ENCODE measurements around the gene POMGNT2. TPM values are rescaled to one million over a fixed set of nuclear protein-coding genes. Genes with fewer than 3 reads are reported as not detected.

Gene POMGNT2
- total RNA-seq, 2 donors from 2014 or later = 28.0 to 33.1 TPM

DNA sequence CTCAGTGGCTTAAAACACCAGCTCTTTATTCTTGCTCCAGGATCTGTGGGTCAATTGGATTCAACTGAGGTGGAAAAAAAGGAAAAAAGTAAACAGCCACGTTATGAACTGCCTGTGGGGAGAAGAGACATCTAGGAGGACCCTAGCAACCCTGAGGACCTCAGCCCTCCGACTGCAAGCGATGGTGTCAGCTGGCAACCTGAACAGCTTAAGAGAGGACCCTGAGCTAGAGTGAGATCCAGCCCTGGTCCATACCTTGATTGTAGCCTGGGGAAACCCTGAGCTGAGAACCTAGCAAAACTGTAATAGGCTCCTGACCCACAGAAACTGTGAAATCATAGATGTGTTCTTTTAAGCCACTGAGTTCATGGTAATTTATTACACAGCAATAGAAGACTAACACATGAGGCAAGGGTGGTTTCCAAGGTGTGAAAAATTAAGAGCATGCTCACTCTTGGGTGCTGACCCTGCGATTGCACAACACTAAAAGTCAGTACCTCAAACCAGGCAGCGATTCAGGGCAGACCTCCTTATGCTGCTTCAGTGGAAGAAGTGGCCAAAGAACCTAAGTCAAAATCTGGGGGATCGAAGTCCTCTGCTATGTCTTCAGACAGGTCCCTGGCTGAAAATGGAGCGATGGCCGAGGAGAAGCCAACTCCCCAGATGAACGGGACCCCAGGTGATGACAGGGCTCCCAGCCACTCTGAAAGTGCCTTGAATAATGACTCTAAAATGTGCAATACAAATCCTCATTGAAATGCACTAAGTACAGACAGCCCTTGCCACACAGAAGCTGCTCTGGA is 69.1 kb downstream of the POMGNT2 start:
- Histone ChIP-seq H3K36me3 (no peaks in the 10 kb centered on the region), H3K4me1 (no peaks in the 10 kb centered on the region), H3K4me3 (no peak overlapping the region), H3K27ac (no peak overlapping the region), H3K9me3 (no peaks in the 10 kb centered on the region), H3K27me3 (no peaks in the 10 kb centered on the region)
- TF ChIP-seq, protein P1, sequence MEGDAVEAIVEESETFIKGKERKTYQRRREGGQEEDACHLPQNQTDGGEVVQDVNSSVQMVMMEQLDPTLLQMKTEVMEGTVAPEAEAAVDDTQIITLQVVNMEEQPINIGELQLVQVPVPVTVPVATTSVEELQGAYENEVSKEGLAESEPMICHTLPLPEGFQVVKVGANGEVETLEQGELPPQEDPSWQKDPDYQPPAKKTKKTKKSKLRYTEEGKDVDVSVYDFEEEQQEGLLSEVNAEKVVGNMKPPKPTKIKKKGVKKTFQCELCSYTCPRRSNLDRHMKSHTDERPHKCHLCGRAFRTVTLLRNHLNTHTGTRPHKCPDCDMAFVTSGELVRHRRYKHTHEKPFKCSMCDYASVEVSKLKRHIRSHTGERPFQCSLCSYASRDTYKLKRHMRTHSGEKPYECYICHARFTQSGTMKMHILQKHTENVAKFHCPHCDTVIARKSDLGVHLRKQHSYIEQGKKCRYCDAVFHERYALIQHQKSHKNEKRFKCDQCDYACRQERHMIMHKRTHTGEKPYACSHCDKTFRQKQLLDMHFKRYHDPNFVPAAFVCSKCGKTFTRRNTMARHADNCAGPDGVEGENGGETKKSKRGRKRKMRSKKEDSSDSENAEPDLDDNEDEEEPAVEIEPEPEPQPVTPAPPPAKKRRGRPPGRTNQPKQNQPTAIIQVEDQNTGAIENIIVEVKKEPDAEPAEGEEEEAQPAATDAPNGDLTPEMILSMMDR (IDR thresholded peaks at IDR 0.05) = no peak
- peak; percentile 43 for DNase-seq (ENCODE audit: low spot score)

DNA sequence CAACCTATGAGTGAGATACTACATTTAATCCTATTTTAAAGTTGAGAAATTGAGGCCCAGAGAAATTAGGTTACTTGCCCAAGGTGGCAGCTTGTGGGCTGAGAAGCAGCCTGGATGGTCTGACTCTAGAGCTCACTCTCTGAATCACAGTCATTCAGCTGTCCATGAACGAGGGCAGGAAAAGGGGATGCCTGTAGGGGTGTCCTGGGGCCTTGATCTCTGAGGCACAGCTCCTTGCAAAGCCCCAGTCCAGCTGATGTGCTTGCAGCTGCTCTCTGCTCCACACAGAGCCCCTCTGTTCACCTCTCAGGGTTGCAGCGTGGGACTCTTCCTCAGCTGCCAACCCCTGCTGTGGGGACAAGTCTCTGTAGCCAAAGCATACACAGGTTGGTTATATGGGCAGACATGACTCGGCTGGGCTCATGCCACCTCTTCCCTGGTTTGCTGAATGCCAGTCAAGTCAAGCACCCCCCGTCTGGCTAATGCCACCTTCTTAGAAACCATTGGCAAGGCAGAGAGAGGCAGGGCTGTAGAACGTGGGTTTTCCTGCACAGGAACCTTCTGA is 70.0 kb downstream of the POMGNT2 start:
- Histone ChIP-seq H3K9me3 (no peaks in the 10 kb centered on the region), H3K27ac (no peak overlapping the region), H3K4me1 (no peaks in the 10 kb centered on the region), H3K36me3 (no peaks in the 10 kb centered on the region), H3K27me3 (no peaks in the 10 kb centered on the region), H3K4me3 (no peak overlapping the region)
- DNase-seq (ENCODE audit: low spot score) = peak; percentile 32
- TF ChIP-seq, protein P1 (IDR thresholded peaks at IDR 0.05) = no peak

DNA sequence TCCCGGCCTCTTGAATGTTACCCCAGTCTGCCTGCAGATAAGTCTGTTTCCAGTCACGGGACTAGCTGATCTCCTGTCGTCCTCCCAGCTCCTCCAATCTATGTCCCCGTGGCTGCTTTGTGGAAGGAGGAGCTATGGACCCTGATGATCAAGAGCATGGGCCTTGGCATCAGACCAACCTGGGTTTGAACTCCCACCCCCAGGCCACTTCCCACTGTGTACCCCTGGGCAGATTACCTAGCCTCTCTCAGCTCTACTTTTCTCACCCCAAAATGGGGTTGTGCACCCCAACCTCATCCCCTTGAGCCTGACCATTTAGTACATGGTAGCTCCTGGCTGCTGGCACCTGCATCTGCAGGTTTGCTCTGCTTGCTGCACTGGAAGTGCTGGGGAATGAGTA is 71.0 kb downstream of the POMGNT2 start:
- Histone ChIP-seq H3K27me3 (no peaks in the 10 kb centered on the region), H3K4me3 (no peak overlapping the region), H3K36me3 (no peaks in the 10 kb centered on the region), H3K4me1 (no peaks in the 10 kb centered on the region), H3K9me3 (no peaks in the 10 kb centered on the region), H3K27ac (no peak overlapping the region)
- DNase-seq (ENCODE audit: low spot score) = peak; percentile 16
- TF ChIP-seq, protein P1 (IDR thresholded peaks at IDR 0.05) = no peak

DNA sequence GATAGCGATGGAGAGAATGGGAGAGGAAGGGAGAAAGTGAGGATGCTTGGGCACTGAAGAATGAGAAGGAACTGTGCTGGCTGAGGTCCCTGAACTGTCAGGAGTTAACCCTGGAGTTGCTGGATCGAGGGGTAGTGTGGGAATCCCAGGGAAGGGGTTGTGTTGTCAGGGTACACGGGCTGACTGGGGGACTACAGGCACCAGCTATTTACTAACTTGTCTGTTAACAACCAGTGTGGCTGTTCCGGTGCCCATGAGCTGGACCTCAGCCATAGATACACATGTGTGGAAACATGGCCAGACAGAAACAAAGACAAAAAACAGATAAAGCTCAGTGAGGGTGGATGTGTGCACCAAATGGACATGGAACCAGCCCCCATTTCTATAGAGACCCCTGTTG is 71.7 kb downstream of the POMGNT2 start:
- DNase-seq (ENCODE audit: low spot score) = peak; percentile 26
- H3K4me1 ChIP-seq = no peaks in the 10 kb centered on the region
- H3K27ac ChIP-seq = no peak overlapping the region
- TF ChIP-seq, protein P1 (IDR thresholded peaks at IDR 0.05) = no peak
- no peak overlapping the region for H3K4me3 ChIP-seq
- H3K27me3 ChIP-seq = no peaks in the 10 kb centered on the region
- H3K9me3 ChIP-seq = no peaks in the 10 kb centered on the region
- no peaks in the 10 kb centered on the region for H3K36me3 ChIP-seq

DNA sequence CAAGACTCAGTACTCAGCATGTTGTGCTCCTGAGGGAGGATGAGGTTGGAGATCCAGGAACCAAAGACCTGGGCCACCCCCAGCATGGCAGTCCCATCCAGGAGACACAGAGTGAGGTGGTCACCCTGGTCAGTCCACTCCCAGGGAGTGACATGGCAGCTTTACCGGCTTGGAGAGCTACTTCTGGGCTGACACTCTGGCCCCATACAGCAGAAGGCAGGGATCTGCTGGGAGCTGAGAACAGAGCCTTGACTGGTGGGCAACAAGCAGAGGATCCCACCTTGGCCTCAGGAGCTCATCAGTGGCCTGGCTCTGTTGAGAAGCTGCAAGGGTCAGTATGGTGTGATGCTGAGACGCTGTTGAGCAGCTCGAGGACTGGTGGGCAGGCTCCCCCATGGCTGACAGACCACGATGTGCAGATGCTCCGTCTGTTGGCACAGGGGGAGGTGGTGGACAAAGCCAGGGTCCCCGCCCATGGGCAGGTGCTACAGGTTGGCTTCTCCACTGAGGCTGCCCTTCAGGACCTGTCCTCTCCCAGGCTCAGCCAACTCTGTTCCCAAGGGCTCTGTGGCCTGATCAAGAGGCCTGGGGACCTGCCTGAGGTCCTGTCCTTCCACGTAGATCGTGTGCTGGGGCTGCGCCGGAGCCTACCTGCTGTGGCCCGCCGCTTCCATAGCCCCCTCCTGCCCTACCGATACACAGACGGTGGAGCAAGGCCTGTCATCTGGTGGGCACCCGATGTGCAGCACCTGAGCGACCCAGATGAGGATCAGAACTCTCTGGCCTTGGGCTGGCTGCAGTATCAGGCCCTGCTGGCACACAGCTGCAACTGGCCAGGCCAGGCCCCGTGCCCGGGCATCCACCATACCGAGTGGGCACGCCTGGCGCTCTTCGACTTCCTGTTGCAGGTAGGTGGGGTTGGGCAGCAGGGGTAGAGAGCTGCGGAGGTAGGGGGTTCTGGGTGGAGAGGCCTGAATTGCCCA is 72.9 kb downstream of the POMGNT2 start:
- Histone ChIP-seq H3K4me3 (no peak overlapping the region), H3K27ac (no peak overlapping the region), H3K36me3 (no peaks in the 10 kb centered on the region), H3K9me3 (no peaks in the 10 kb centered on the region), H3K27me3 (no peaks in the 10 kb centered on the region), H3K4me1 (no peaks in the 10 kb centered on the region)
- TF ChIP-seq, protein P1 (IDR thresholded peaks at IDR 0.05) = no peak
- DNase-seq (ENCODE audit: low spot score) = peak; percentile 36

All from right atrium auricular region (tissue), 2 donors.